ENCODE data around the gene FAM3B. TPM values are rescaled to one million over a fixed set of nuclear protein-coding genes. Genes with fewer than 3 reads are reported as not detected.
A peak's percentile ranks its signal among the peaks of the same experiment; 100 is the strongest.

FAM3B gene
- total RNA-seq, 4 donors from 2014 or later = 0.59 to 4.6 (median 1.8) TPM

DNA sequence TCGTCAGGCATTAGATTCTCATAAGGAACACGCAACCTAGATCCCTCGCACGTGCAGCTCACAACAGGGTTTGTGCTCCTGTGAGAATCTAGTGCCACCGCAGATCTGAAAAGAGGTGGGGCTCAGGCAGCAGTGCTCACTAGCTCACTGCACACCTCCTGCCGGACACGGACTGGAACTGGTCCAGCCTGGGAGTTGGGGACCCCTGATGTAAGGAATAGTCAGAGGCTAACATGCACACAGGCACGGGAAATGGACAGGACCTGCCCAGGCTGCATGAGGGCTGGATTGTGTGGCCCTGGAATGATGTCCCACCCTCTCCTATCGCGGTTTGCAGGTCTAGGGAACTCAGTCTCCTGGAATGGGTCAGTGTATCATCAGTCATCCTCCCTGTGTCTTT, 86.2 kb downstream of the FAM3B start:
- TF ChIP-seq POLR2A (IDR thresholded peaks at IDR 0.05) (no peak), CTCF (IDR thresholded peaks at IDR 0.05) (no peak)
- peak in 1 of 2 donors; percentile 85 for DNase-seq (ENCODE audit: low spot score in 2 of 2)
- intact Hi-C loops (cut with DNase I; ENCODE audit: low total_unique reads) = no loop called here
- 94 to 96% methylated on average over 9 to 10 of the region's 10 CpGs for WGBS, 2 donors
- H3K4me3 ChIP-seq (ENCODE audit: low read depth, poor library complexity, severe bottlenecking) = no peak overlapping the region

- no peak overlapping the region for H3K4me3 ChIP-seq (ENCODE audit: low read depth, poor library complexity, severe bottlenecking)
- 90 to 91% methylated on average over 6 to 9 of the region's 9 CpGs for WGBS, 2 donors
- no peak for TF ChIP-seq POLR2A (IDR thresholded peaks at IDR 0.05)
- no peak for TF ChIP-seq CTCF (IDR thresholded peaks at IDR 0.05)
- intact Hi-C loops (cut with DNase I; ENCODE audit: low total_unique reads) = no loop called here
- peak in 1 of 2 donors; percentile 46 for DNase-seq (ENCODE audit: low spot score in 2 of 2)
Observed at GRCh38 chr21:41403331-41403730, 86.7 kb downstream of the FAM3B start.

DNA sequence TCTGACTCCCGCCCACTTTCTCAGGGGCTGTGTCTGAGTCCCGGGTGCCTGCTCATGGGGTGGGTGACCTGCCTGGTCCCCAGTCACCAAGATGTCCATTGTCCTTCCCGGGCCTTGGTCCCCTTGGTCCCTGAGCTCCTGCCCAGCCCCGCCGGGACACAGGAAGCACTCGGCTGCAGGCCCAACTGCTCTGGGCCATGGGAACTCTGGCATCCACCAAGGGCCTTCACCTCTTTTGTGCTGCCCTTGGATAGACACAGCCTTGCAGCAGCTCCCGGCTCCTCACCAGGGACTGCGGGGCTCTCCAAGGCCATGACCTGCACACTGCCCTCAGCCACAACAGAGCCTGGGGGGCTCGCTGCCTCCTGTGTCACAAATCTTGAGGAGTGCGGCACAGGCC, 87.4 kb downstream of the FAM3B start:
- intact Hi-C loops (cut with DNase I; ENCODE audit: low total_unique reads) = no loop called here
- WGBS, 2 donors = 93 to 94% methylated on average over 8 to 10 of the region's 10 CpGs
- TF ChIP-seq CTCF (IDR thresholded peaks at IDR 0.05) = no peak
- TF ChIP-seq POLR2A (IDR thresholded peaks at IDR 0.05) = no peak
- DNase-seq (ENCODE audit: low spot score in 2 of 2) = peak in 1 of 2 donors; percentile 82
- H3K4me3 ChIP-seq (ENCODE audit: low read depth, poor library complexity, severe bottlenecking) = no peak overlapping the region

- 94 to 99% methylated on average over 4 of the region's 4 CpGs for WGBS, 2 donors
- H3K4me3 ChIP-seq (ENCODE audit: low read depth, poor library complexity, severe bottlenecking) = no peak overlapping the region
- intact Hi-C loops (cut with DNase I; ENCODE audit: low total_unique reads) = no loop called here
- DNase-seq (ENCODE audit: low spot score in 2 of 2) = peak in 1 of 2 donors; percentile 28
- TF ChIP-seq POLR2A (IDR thresholded peaks at IDR 0.05) (no peak), CTCF (IDR thresholded peaks at IDR 0.05) (no peak)
Observed at GRCh38 chr21:41405321-41405720, 88.7 kb downstream of the FAM3B start.

DNA sequence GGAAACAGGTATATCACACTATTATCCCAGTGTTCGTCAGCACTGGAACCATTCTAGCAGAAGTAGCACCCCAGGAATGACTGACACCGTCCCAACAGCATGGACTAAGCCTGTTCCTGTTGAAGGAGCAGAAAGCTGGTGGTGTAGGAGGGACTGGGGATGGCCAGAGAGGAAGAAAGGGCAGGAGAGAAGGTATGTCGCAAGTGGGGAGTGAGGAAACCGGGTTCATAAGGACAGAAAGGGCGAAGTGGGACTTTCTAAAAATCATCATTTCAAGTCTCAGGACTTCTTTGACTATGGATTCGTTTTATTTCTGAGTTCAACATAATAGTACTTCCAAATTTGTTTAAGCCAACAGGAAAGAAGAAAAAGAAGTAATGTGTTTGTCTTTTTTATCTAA, 89.7 kb downstream of the FAM3B start:
- TF ChIP-seq POLR2A (IDR thresholded peaks at IDR 0.05) (no peak), CTCF (IDR thresholded peaks at IDR 0.05) (no peak)
- H3K4me3 ChIP-seq (ENCODE audit: low read depth, poor library complexity, severe bottlenecking) = no peak overlapping the region
- DNase-seq (ENCODE audit: low spot score in 2 of 2) = peak in 1 of 2 donors; percentile 23
- WGBS, 2 donors = 88% methylated on average over 6 of the region's 6 CpGs
- intact Hi-C loops (cut with DNase I; ENCODE audit: low total_unique reads) = no loop called here

Other genes starting within 250 kb of the FAM3B start
- 10 to 100 TPM; 12.2 to 44.7 (median 27.2) TPM for gene BACE2, start 148.6 kb upstream of the FAM3B start, total RNA-seq
- gene MX2, start 45.2 kb downstream of the FAM3B start, total RNA-seq = 10 to 100 TPM in 1 of 4 donors, 1 to 10 TPM in 3; 1.9 to 10.3 (median 6.0) TPM
- gene MX1, start 109.4 kb downstream of the FAM3B start, total RNA-seq = 10 to 100 TPM in 2 of 4 donors, 1 to 10 TPM in 2; 3.3 to 15.1 (median 9.1) TPM
- gene TMPRSS2, start 191.4 kb downstream of the FAM3B start, total RNA-seq = 10 to 100 TPM in 2 of 4 donors, 1 to 10 TPM in 2; 5.1 to 19.2 (median 12.1) TPM

Data from lower leg skin (tissue), 4 donors.